Putamen (tissue), 1 donor: ENCODE data around the gene GRK4.
"Not testable (repeated sequence)": the region's sequence is repeated elsewhere in the genome, so short reads cannot be mapped to it uniquely, and the experiment has no call there.

ENCODE experiments used
- DNase-seq: peaks from one replicate; pipeline ENCODE4 v3.0.0-alpha.2; 2016; ENCODE audit warnings: low spot score

The GRK4 gene

GRCh38 chr4:2963175-2963965, at the start of gene GRK4, which contains the start of gene NOP14:
GRK4 (plus strand) TSS chr4:2963571; CDS start chr4:2964071, 500 bp downstream.
NOP14 (minus strand) TSS chr4:2963406; CDS start chr4:2963319, 87 bp downstream.
- DNase-seq: peak; percentile 97

- no peak for DNase-seq
Measured at GRCh38 chr4:2914256-2915126, 48.9 kb upstream of the GRK4 start.

GRCh38 chr4:2915789-2916188, 47.6 kb upstream of the GRK4 start:
- DNase-seq: no peak

- not testable (repeated sequence) for DNase-seq
Measured at GRCh38 chr4:2916696-2917095, 46.7 kb upstream of the GRK4 start.

GRCh38 chr4:2918300-2918699, 45.1 kb upstream of the GRK4 start:
- not testable (repeated sequence) for DNase-seq

- DNase-seq: not testable (repeated sequence)
Measured at GRCh38 chr4:2918714-2919113, 44.7 kb upstream of the GRK4 start.

GRCh38 chr4:2922453-2923101, 40.8 kb upstream of the GRK4 start:
- DNase-seq: not testable (repeated sequence)

- DNase-seq: no peak
Measured at GRCh38 chr4:2923141-2923551, 40.2 kb upstream of the GRK4 start.

GRCh38 chr4:2923668-2924173, 39.6 kb upstream of the GRK4 start:
- DNase-seq: no peak

- no peak for DNase-seq
Measured at GRCh38 chr4:2924286-2924685, 39.1 kb upstream of the GRK4 start.

GRCh38 chr4:2924765-2925301, 38.5 kb upstream of the GRK4 start:
- no peak for DNase-seq

GRCh38 chr4:2925496-2925895, 37.9 kb upstream of the GRK4 start:
- DNase-seq: no peak

GRCh38 chr4:2925931-2926860, 37.2 kb upstream of the GRK4 start:
- no peak for DNase-seq

GRCh38 chr4:2927016-2927695, 36.2 kb upstream of the GRK4 start:
- no peak for DNase-seq

- no peak for DNase-seq
Measured at GRCh38 chr4:2927696-2928075, 35.7 kb upstream of the GRK4 start.

GRCh38 chr4:2928242-2929176, 34.9 kb upstream of the GRK4 start:
- no peak for DNase-seq

- no peak for DNase-seq
Measured at GRCh38 chr4:2929469-2929868, 33.9 kb upstream of the GRK4 start.

GRCh38 chr4:2930135-2930757, 33.1 kb upstream of the GRK4 start:
- no peak for DNase-seq
